GM21360 (cell line): ENCODE results near the gene TRAPPC12.

Experiments
- ATAC-seq: cut with Tn5 transposase; IDR thresholded peaks from one replicate; pipeline ENCODE4 v1.9.1; 2021; ENCODE audit warnings: mild to moderate bottlenecking, moderate library complexity; ENCODE audit not compliant: unreplicated experiment

TRAPPC12 gene

GRCh38 chr2:3465844-3466481, 86.5 kb downstream of the TRAPPC12 start:
- ATAC-seq, result no peak

- ATAC-seq, result no peak
Measured at GRCh38 chr2:3466482-3466863, 87.0 kb downstream of the TRAPPC12 start.

- ATAC-seq, result no peak
Measured at GRCh38 chr2:3466966-3467365, 87.5 kb downstream of the TRAPPC12 start.

GRCh38 chr2:3467654-3468053, 88.2 kb downstream of the TRAPPC12 start:
- ATAC-seq, result no peak

GRCh38 chr2:3468296-3468988, 88.9 kb downstream of the TRAPPC12 start:
- no peak for ATAC-seq

- no peak for ATAC-seq
Measured at GRCh38 chr2:3469486-3469885, 90.0 kb downstream of the TRAPPC12 start.

- ATAC-seq, result no peak
Measured at GRCh38 chr2:3470166-3470651, 90.7 kb downstream of the TRAPPC12 start.

GRCh38 chr2:3470856-3471737, 91.6 kb downstream of the TRAPPC12 start:
- ATAC-seq, result no peak

- no peak for ATAC-seq
Measured at GRCh38 chr2:3472296-3472695, 92.8 kb downstream of the TRAPPC12 start.

- no peak for ATAC-seq
Measured at GRCh38 chr2:3472966-3473365, 93.5 kb downstream of the TRAPPC12 start.

- no peak for ATAC-seq
Measured at GRCh38 chr2:3475771-3476170, 96.3 kb downstream of the TRAPPC12 start.

- ATAC-seq, result no peak
Measured at GRCh38 chr2:3476321-3476984, 97.0 kb downstream of the TRAPPC12 start.

GRCh38 chr2:3476985-3477327, 97.5 kb downstream of the TRAPPC12 start:
- ATAC-seq, result no peak

GRCh38 chr2:3478846-3479385, 99.4 kb downstream of the TRAPPC12 start:
- ATAC-seq, result no peak

- ATAC-seq, result no peak
Measured at GRCh38 chr2:3479430-3480320, 100.2 kb downstream of the TRAPPC12 start.

GRCh38 chr2:3480352-3481010, 101.0 kb downstream of the TRAPPC12 start:
- ATAC-seq, result no peak

- ATAC-seq, result no peak
Measured at GRCh38 chr2:3481011-3481400, 101.5 kb downstream of the TRAPPC12 start.

- ATAC-seq, result no peak
Measured at GRCh38 chr2:3481736-3482362, 102.4 kb downstream of the TRAPPC12 start.

- ATAC-seq, result no peak
Measured at GRCh38 chr2:3482363-3482821, 102.9 kb downstream of the TRAPPC12 start.
